ENCODE measurements around the gene UNG.

GRCh38 chr12:109097140-109097434 is 310 bp upstream of the UNG start:
- TF ChIP-seq POLR2A (IDR thresholded peaks at IDR 0.05), result no peak
- TF ChIP-seq, protein P1, sequence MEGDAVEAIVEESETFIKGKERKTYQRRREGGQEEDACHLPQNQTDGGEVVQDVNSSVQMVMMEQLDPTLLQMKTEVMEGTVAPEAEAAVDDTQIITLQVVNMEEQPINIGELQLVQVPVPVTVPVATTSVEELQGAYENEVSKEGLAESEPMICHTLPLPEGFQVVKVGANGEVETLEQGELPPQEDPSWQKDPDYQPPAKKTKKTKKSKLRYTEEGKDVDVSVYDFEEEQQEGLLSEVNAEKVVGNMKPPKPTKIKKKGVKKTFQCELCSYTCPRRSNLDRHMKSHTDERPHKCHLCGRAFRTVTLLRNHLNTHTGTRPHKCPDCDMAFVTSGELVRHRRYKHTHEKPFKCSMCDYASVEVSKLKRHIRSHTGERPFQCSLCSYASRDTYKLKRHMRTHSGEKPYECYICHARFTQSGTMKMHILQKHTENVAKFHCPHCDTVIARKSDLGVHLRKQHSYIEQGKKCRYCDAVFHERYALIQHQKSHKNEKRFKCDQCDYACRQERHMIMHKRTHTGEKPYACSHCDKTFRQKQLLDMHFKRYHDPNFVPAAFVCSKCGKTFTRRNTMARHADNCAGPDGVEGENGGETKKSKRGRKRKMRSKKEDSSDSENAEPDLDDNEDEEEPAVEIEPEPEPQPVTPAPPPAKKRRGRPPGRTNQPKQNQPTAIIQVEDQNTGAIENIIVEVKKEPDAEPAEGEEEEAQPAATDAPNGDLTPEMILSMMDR (IDR thresholded peaks at IDR 0.05), result no peak
